RKO (cell line): ENCODE results near the gene AFF3.

Experiments
- DNase-seq: peaks from one replicate; pipeline ENCODE4 v3.0.0-alpha.2; 2016; ENCODE audit warnings: low spot score

Gene AFF3

DNA sequence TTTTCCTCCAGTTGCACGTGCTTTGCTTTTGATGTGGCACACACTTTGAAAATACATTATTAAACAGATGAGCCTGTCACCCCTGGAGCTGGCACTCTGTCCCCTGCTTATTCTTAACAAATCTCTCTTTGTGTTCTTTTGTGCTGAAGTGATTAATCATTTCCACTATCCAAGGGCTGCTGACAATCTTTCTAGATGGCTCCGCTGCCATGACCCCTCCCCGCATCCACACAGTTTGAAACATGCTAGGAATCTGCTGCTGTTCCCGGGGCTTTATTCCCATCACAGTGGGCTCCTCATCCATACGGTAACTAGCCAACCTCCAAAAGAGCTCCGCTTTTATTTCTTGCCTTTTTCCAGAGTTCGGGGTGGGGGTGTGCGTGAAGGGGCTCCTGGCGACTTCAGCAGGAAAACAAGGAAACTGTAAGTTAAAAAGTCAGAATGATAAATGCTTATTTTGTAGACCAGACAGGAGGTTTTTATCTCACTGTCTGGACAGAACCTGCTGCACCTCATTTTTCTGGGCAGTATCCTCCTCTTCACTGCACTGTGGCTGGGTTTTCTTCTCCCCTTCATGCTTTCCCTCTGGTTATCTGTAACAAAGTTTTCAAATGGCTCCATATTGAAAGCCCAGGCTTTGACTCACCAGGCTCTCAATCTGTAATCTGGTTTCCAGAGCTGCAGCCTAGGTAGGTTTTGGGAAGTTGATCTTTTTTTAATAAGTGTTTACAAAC, 319.7 kb downstream of the AFF3 start:
- DNase-seq = no peak

DNA sequence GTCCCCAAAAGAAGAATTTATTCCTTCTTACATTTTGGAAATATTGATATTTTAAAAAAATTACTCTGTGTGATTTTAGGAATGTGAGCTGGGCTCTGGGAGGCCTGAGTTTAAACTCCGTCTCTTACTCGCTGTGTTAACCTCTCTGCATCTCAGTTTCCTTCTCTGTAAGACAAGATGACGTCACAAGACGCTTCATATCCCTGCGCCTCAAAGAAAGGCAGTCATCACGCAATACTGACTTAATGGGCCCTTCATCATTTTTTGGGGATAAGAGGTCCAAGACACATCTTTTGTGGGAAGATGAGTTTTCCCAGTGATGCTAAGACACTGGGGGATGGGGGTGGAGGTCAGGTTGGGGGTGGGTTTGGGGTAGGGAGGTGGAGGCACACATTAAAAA, 320.4 kb downstream of the AFF3 start:
- no peak for DNase-seq

DNA sequence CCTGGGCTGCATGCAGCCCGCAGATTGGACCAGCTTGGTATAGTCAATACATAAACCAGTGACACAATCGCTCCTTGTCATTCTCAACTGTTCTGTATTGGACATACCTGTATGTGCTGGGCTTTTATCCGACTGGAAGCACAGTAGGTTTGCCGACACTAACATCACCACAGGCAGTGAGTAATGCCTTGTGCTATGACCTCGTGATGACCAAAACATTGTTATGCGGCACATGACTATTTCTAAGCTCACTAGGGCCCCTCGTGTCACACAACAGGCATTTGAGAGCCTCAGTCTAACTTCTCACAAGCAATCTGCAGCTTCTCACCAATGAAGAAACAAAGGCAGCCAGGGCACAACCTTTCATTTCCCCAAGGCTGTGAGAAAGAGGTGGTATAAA, 320.8 kb downstream of the AFF3 start:
- DNase-seq = peak; percentile 76

DNA sequence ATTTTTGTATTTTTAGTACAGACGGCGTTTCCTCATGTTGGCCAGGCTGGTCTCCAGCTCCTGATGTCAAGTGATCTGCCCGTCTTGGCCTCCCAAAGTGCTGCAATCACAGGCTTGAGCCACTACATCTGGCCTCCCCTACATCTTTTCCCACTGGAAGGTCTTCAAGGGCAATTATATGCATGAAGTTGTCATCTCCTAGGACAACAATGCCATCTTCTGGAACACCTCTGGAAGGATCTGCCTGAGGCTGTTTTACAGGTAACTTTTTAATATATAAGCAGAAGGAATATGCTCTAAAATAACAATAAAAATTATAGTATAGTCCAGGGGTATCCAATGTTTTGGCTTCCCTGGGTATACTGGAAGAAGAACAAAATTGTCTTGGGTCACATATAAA, 321.4 kb downstream of the AFF3 start:
- DNase-seq = no peak

DNA sequence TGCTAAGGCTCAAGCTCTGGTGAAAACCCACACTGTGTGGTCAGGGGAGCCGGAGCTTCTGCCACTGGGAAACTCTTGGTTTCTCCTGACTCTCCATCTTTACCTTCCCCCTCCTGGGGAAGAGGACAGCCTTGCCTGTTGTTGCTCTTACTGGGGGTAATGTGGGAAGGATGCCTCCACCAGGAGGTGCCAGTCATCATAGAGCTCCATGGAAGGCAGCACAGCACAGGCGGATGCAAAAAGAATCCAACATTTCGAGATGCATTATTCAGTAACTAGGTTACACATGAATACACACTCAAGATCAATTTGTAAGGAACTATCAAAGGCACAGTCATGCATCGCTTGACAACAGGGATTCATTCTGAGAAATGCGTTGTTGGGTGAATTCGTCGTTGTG, 322.6 kb downstream of the AFF3 start:
- no peak for DNase-seq

DNA sequence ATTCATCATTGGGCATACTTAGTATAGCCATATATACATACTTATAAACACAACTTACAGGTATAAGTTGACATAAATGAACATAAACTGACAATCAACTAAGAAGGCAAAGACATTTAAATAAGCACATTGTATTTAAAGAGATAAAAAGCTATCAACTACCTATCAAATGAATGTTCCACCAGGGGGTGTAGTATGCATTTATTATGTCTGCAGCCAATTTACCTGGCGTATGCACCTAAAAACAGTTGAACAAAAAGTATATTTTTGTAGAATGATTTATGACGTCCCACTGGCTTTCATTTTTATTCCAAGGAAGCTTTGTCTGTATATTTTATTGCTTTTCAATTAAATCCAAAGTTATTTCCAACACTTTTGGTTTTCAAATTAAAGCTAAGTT, 323.5 kb downstream of the AFF3 start:
- peak; percentile 18 for DNase-seq

DNA sequence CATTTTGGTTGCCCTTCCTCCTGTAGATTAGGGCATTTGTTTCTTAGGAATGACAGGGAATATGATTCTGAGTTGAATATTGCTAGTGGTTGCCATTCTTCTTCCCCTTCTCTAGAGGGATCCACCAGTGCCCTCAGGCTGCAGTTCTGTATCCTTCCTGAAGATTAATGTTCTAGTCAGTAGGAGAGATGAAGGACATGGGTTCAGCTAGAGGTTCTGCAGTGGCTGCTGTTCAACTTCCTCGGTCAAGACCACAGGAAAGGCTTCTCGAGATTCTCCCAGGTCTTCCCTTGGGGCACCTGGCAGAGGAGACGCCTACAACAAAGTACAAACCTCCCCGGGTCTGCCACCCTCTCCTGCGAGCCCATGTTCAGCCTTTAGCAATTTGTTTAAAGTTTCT, 325.5 kb downstream of the AFF3 start:
- DNase-seq = no peak

DNA sequence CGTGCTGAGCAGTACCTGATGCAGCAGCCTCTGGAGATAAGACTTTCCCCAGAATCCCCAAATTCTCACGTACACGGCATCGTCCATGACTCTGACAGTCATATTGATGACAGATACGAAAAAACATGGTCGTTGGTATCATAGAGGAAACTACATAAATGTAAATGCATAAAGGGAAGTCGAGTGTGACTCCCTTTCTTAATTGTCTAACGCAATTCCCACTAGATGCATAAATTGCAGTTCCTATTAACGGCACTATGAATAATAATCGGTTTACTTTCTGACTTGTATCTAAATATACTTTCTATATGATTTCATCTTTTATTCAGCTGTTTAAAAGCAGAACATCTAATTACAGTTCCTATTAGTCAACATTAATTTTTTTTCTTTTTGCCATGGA, 330.0 kb downstream of the AFF3 start:
- DNase-seq = no peak

DNA sequence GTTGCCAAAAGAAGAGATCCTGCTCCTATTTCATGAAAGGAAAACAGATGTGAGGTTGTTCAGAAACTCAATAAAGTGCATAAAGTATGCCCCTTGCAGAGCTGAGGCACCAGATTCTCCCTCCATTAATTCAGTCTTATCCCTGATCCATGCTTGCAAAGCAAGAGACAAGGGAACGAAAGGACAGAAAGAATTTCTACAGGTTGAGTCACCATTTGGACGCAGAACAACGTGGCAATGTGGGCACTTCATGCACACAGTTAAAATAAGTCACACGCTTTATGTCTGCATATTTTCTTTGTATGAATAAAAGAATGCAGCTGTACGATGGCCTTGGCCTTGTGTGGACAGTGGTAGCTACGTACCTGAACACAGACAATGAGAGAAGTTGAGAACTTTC, 330.8 kb downstream of the AFF3 start:
- peak; percentile 13 for DNase-seq

DNA sequence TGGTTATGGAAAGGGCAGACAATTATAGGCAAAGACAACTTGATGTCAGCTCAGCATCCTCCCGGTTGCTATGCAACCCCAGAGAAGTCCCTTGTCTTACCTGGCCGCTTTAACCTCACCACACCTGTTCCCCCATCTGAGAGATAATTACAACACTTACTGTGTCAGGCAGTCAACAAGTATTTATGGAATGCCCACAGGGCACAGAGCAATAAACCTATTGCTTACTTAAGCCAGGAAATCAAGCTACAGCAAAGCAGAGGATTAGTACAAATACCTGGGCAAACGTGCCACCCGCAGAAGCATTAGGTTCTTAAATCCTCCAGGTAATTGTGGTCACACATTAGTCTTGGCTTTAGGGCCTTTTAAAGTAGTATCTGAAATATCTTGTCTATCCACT, 332.2 kb downstream of the AFF3 start:
- no peak for DNase-seq

DNA sequence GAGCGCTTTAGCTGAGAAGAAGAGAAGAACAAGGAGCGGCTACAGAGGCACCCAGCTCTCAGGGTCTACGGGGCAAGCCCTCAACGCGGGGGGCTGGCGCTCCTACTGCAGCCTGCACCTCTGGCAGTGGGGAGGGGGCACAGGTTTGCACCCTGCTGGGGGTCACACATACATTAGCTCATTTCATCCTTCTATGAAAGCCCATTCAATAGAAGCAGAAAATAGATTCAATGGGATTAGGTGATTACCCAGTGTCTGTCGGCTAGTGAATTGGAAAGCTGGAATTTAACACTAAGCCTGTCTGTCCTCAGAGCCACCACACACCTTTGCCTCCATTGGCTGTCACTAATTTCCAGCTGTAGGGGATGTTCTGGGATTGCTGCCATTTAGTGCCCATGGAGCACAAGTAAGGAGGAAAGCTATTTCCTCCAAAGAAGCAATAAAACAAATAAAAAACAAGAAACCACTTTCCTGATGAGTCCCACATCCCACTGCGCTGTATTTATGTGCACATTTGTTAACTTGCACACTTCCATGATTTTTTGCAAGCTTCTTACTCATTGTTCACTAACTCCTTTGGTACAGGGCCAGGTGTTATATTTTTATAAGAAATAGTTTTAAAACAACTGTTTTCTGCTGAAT, 333.0 kb downstream of the AFF3 start:
- no peak for DNase-seq

DNA sequence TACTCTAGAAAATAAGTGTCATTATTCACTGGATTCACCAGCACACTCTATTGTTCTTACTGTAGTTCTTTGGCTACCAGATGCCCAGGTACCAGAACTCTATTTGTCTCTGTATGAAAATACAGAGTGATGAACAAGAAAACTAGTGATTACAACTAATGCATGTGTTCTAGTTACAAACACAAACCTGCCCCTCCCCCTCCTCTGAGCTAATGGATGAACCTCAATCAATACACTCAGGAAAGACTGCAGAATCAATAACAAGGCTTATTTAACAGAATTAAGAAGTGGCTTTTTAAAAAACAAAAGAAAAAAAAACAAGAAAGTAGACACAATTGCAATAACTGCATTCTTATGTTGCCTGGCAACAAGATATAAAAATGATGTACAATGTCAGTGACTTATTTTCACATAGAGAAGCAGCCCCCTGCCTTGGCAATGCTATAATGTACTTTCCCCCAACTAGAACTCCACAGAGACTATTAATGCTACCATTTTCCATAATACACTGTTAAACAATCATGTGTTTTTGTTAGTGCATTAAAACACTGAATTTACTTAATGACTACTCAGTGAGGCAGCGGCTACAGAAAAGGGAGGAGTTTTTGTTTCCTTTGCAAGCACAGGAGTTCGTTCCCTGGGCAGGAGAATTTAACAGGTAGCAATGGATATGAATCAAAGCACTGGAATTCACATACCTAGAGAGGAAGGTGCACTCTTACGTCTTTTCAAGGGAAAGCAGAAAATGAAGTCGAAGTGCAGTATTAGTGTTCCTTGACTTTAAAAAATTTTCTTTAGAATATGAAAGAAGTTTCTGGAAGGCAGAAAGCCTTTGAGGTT, 333.8 kb downstream of the AFF3 start:
- DNase-seq = no peak

DNA sequence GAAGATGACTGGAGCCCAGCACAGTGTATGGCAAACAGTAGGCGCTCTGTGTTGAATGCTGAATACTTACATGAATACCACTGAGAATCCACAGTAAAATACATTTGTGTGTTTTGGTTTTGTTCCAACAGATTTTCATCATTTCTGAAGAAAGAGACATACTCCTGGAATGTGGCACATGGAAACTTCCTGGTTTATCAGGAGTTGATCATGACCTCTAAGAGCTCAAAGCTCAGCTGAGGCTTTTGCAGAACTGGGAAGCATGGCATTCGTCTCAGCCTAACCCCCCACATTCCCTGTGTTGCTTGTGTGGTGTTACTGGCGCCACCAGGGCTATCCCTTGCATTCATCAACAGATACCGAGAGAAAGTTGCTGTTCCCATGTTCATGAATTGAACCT, 335.6 kb downstream of the AFF3 start:
- no peak for DNase-seq

DNA sequence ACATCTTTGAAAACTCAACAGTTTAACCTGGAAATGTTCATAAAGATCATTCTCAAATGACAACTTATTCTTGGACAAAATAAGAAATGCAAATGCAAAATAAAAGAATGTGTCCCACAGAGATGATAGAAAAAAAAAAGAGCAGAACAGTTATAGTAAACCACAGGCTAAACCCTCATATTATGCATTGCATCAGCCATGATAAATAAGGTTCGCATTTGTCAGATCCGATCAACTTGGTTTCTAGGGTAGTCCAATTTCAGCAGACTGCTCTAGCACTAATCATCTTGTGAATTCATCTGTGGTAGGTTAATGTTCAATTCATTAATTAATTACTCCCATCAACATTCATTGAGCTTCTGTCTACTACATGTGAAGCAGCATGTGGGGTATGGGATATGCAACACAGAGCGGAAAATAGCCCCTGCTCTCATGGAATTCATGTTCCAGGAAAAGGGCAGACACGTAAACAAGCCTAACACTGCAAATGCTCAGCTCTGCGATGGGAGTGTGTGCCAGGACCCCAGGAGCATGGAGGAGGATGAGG, 336.4 kb downstream of the AFF3 start:
- DNase-seq = no peak

DNA sequence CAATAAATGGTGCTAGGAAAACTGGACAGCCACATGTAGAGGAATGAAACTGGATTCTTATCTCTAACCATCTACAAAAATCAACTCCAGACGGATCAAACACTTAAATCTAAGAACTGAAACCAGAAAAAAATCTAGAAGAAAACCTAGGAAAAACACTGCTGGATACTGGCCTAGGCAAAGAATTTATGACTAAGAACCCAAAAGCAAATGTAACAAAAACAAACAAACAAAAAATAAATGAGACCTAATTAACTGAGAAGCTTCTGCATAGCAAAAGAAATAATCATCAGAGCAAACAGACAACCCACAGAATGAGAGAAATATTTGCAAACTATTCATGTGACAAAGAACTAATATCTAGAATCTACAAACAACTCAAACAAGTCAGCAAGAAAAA, 338.5 kb downstream of the AFF3 start:
- no peak for DNase-seq

DNA sequence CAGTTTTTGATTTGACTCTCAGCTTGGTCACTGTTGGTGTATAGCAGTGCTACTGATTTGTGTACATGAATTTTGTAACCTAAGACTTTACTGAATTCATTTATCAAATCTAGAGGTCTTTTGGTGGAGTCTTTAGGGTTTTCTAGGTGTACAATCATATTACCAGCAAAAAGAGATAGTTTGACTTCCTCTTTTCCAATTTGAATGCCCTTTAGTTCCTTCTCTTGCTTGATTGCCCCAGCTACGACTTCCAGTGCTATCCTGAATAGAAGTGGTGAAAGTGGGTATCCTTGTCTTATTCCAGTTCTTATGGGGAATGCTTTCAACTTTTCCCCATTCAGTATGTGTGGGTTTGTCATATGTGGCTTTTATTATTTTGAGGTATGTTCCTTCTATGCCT, 339.7 kb downstream of the AFF3 start:
- no peak for DNase-seq

DNA sequence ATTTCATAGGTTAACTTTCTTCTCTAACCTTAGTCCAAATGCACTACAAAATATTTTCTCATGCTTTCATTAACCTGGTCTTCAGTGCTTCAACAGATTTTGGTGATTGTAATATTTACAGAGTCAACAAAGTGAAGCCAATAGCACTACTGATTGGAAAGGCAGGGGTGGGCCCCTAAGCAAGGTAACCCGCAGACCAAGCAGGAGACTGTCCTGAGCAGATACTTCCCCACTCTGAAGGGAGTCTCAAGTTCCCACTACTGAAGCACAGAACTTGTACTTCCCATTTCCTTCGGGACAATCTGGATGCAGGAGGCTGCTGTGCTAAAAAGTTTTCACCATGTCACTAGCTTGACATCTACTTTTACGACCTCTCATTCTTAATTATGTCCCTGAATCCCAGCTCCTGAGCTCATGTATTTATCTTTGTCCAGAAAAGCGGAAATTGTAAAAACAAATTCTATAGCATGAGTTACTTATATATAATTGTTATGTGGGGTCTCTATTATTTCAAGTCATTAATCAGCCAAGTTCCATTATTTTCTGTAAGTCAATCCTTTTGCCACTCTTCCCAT, 341.0 kb downstream of the AFF3 start:
- DNase-seq = no peak

DNA sequence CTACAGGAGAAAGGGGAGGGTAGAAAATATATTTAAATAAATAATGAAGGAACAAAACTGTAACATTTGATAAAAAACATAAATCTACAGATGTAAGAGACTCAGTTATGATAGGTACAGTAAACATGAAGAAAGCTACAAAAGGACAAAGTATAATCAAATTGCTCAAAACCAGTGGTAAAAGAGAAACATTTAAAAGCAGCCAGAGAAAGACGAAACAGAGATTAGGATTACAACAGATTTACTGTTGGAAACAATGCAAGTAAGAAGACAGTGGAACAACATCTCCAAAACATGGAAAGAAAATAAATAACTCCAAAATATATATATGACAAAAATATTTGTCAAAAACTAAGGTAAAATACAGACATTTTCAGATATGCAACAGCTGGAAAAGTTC, 344.9 kb downstream of the AFF3 start:
- DNase-seq = no peak

DNA sequence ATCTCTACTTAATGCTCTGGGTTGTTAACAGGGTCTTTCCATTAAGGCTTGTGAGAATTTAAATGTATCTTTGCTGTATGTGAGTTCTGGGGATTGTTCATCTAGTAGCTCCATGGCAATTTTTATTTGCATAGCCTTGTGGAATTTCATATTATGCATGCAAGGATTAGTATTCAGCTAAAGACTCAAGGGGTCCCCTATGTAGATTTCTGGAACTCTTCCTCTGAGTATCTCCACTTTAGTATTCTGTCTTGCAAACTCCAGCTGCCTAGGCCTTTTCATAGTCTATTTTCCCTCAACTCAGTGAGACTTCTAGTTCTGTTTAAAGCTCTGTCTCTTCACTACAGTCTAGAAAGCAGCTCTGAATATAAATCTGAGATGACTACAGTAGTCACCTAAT, 348.0 kb downstream of the AFF3 start:
- no peak for DNase-seq

DNA sequence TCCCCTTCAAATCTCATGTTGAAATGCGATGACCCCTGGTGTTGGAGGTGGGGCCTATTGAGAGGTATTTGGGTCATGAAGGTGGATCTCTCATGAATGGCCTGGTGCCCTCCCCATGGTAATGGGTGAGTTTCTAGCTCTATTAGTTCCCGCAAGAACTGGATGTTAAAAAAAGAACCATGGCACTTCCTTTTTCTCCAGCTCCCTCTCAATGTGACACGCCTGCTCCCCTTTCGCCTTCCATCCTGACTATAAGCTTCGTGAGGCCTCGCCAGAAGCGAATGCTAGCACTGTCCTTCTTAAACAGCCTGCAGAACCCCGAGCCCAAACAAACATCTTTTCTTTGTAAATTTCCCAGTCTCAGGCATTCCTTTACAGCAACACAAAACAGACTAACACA, 349.4 kb downstream of the AFF3 start:
- no peak for DNase-seq

DNA sequence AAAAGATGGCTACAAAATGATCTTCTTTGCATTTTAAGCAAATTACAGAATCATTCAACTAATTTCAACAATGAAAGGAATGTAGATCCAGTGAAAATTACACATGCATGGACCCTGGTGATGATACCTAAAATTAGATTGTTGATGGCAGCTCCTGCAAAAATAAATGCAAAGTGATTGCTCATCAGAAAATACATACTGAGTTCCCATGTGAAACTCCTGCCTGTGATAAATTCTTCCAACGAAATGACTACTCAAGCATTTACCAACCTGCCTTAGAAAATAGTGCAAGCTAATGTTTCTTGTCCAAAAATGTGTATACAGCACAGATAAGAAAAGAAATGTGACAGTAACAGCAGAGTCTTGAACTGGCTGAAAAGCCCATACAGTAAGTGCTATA, 352.5 kb downstream of the AFF3 start:
- DNase-seq = no peak

DNA sequence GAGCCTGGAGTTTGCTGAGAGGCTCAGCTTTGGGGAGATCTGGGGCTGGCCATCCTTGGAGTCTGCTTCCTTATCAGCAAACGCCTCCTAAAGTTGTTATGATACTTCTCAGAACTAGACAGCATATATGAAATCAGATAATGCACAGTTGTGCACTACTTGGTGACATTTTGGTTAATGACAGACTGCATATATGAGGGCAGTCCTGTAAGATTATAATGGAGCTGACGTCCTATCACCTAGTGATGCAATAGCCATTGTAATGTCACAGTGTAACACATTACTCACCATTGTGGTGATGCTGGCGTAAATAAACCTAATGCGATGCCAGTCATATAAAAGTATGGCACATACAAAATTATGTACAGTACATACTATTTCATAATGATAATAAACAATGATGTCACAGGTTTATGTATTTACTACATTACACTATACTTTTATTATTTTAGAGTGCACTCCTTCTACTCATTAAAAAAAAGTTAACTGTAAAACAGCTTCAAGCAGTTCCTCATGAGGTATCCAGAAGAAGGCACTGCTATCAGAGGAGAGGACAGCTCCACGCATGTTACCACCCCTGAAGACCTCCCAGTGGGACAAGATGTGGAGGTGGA, 354.5 kb downstream of the AFF3 start:
- no peak for DNase-seq
